SK-N-MC (cell line): ENCODE measurements around the gene CCDC81.

Experiments
- EZH2 ChIP-seq: fragments of 200-600 bp; sonication (generic); IDR thresholded peaks from one replicate; pipeline ENCODE4 v1.6.1; 2017; ENCODE audit warnings: antibody characterized with exemption
- FOXP2 ChIP-seq: optimal IDR thresholded peaks from 2 replicates; pipeline ENCODE3; 2011; ENCODE audit warnings: mild to moderate bottlenecking, moderate library complexity; ENCODE audit not compliant: insufficient read depth; ENCODE audit errors: extremely low read length, control extremely low read depth
- POLR2AphosphoS5 ChIP-seq: IDR thresholded peaks from 2 replicates; pipeline ENCODE4 v1.6.1; 2012; ENCODE audit warnings: mild to moderate bottlenecking, low read depth, low read length, borderline replicate concordance

- no peak for TF ChIP-seq POLR2AphosphoS5
- no peak for TF ChIP-seq EZH2
- TF ChIP-seq FOXP2: no peak
These were observed 85.2 kb downstream of the CCDC81 start for GRCh38 chr11:86459682-86460460.
